COLO668 (cell line): Measurements from ENCODE around the gene PTPRCAP.
"Not testable (repeated sequence)": the region's sequence is repeated elsewhere in the genome, so short reads cannot be mapped to it uniquely, and the experiment has no call there.

ENCODE experiments used
- DNase-seq: peaks from one replicate; lab custom pipeline; 2025; ENCODE audit not compliant: unreplicated experiment; lab: John Stamatoyannopoulos, UW

PTPRCAP gene

GRCh38 chr11:67437082-67437808 is at the start of gene PTPRCAP:
Gene PTPRCAP (minus strand): TSS chr11:67437682. CDS start chr11:67437619, 63 bp downstream.
- DNase-seq, result no peak

- DNase-seq, result no peak
Measured at GRCh38 chr11:67486481-67487195, 49.2 kb upstream of the PTPRCAP start.

- DNase-seq, result peak; percentile 11
Measured at GRCh38 chr11:67485873-67486361, 48.4 kb upstream of the PTPRCAP start.

- DNase-seq, result no peak
Measured at GRCh38 chr11:67484847-67485311, 47.4 kb upstream of the PTPRCAP start.

GRCh38 chr11:67483831-67484665 is 46.6 kb upstream of the PTPRCAP start:
- DNase-seq, result peak; percentile 30

- DNase-seq, result peak; percentile 96
Measured at GRCh38 chr11:67482827-67483798, 45.6 kb upstream of the PTPRCAP start, which contains the start of gene AIP. Gene AIP (plus strand): TSS chr11:67483026. CDS start chr11:67483159, 133 bp downstream.

- DNase-seq, result no peak
Measured at GRCh38 chr11:67482275-67482826, 44.9 kb upstream of the PTPRCAP start.

- not testable (repeated sequence) for DNase-seq
Measured at GRCh38 chr11:67477344-67478050, 40.0 kb upstream of the PTPRCAP start.

GRCh38 chr11:67476692-67477091 is 39.2 kb upstream of the PTPRCAP start:
- DNase-seq, result not testable (repeated sequence)

GRCh38 chr11:67472882-67473281 is 35.4 kb upstream of the PTPRCAP start:
- no peak for DNase-seq

GRCh38 chr11:67470337-67471002 is 33.0 kb upstream of the PTPRCAP start:
- no peak for DNase-seq

GRCh38 chr11:67469508-67469811 is 32.0 kb upstream of the PTPRCAP start:
- DNase-seq, result no peak

- peak; percentile 94 for DNase-seq
Measured at GRCh38 chr11:67468759-67469507, 31.5 kb upstream of the PTPRCAP start, which contains the start of gene TMEM134. Gene TMEM134 (minus strand): TSS chr11:67469251. CDS start chr11:67469192, 59 bp downstream.

- no peak for DNase-seq
Measured at GRCh38 chr11:67468456-67468758, 30.9 kb upstream of the PTPRCAP start.

- peak; percentile 62 for DNase-seq
Measured at GRCh38 chr11:67468056-67468455, 30.6 kb upstream of the PTPRCAP start.

- DNase-seq, result peak; percentile 9
Measured at GRCh38 chr11:67466962-67467771, 29.7 kb upstream of the PTPRCAP start.

GRCh38 chr11:67466367-67466766 is 28.9 kb upstream of the PTPRCAP start:
- DNase-seq, result no peak
